GM23338 (cell line): ENCODE measurements around the gene AP2B1.

Experiments used
- CREB1 ChIP-seq: fragments of 250-450 bp; sonication (Bioruptor Pico); IDR thresholded peaks from 2 replicates; pipeline ENCODE4 v1.5.0; 2020; ENCODE audit warnings: low read depth, mild to moderate bottlenecking, moderate library complexity
- CTCF ChIP-seq, 2 experiments: fragments of 200-600 bp in 1 of 2; sonication (generic) in 1 of 2; conservative IDR thresholded peaks; 2 replicates each; pipeline versions ENCODE4 v1.5.1 to v1.6.1; 2016 to 2017; ENCODE audit warnings: antibody characterized with exemption in 2 of 2, low read depth in 2 of 2, mild to moderate bottlenecking in 2 of 2, moderate library complexity in 1 of 2
- ETS1 ChIP-seq: IDR thresholded peaks from 2 replicates; pipeline ENCODE4 v1.6.1; 2016; ENCODE audit warnings: antibody characterized with exemption
- EZH2 ChIP-seq: fragments of 200-600 bp; sonication (generic); IDR thresholded peaks from one replicate; pipeline ENCODE4 v1.8.0; 2017; ENCODE audit warnings: antibody characterized with exemption, mild to moderate bottlenecking, low read depth; ENCODE audit not compliant: unreplicated experiment
- EZH2phosphoT487 ChIP-seq: fragments of 200-600 bp; sonication (generic); IDR thresholded peaks from one replicate; pipeline ENCODE4 v1.8.1; 2018; ENCODE audit warnings: antibody characterized with exemption; ENCODE audit not compliant: unreplicated experiment
- JUNB ChIP-seq: IDR thresholded peaks from one replicate; pipeline ENCODE4 v1.6.1; 2016; ENCODE audit warnings: antibody characterized with exemption; ENCODE audit not compliant: unreplicated experiment
- NANOG ChIP-seq: IDR thresholded peaks from 2 replicates; pipeline ENCODE4 v1.6.1; 2016; ENCODE audit warnings: antibody characterized with exemption, borderline replicate concordance
- POLR2AphosphoS5 ChIP-seq: IDR thresholded peaks from 2 replicates; pipeline ENCODE4 v1.6.1; 2016; ENCODE audit warnings: antibody characterized with exemption, low read depth
- ZNF114 ChIP-seq: fragments of 250-450 bp; sonication (Bioruptor Pico); IDR thresholded peaks from 2 replicates; pipeline ENCODE4 v1.5.0; 2020; ENCODE audit warnings: mild to moderate bottlenecking, moderate library complexity
- ZNF331 ChIP-seq: fragments of 250-450 bp; sonication (Bioruptor Pico); IDR thresholded peaks from 2 replicates; pipeline ENCODE4 v1.5.0; 2020; ENCODE audit warnings: low read depth, mild to moderate bottlenecking, moderate library complexity
- TF ChIP-seq, protein P1 (sequence below): IDR thresholded peaks from one replicate; pipeline ENCODE4 v1.6.1; 2018; ENCODE audit warnings: antibody characterized with exemption; ENCODE audit not compliant: unreplicated experiment

- TF ChIP-seq CTCF (conservative IDR thresholded peaks at IDR 0.05; ENCODE audit: low read depth in 2 of 2) (no peak), POLR2AphosphoS5 (no peak), EZH2 (no peak), NANOG (no peak), ZNF114 (CRISPR knock-in tag) (no peak), ZNF331 (CRISPR knock-in tag) (no peak), EZH2phosphoT487 (no peak), CREB1 (CRISPR knock-in tag) (no peak), JUNB (no peak), ETS1 (no peak)
- TF ChIP-seq, protein P1, sequence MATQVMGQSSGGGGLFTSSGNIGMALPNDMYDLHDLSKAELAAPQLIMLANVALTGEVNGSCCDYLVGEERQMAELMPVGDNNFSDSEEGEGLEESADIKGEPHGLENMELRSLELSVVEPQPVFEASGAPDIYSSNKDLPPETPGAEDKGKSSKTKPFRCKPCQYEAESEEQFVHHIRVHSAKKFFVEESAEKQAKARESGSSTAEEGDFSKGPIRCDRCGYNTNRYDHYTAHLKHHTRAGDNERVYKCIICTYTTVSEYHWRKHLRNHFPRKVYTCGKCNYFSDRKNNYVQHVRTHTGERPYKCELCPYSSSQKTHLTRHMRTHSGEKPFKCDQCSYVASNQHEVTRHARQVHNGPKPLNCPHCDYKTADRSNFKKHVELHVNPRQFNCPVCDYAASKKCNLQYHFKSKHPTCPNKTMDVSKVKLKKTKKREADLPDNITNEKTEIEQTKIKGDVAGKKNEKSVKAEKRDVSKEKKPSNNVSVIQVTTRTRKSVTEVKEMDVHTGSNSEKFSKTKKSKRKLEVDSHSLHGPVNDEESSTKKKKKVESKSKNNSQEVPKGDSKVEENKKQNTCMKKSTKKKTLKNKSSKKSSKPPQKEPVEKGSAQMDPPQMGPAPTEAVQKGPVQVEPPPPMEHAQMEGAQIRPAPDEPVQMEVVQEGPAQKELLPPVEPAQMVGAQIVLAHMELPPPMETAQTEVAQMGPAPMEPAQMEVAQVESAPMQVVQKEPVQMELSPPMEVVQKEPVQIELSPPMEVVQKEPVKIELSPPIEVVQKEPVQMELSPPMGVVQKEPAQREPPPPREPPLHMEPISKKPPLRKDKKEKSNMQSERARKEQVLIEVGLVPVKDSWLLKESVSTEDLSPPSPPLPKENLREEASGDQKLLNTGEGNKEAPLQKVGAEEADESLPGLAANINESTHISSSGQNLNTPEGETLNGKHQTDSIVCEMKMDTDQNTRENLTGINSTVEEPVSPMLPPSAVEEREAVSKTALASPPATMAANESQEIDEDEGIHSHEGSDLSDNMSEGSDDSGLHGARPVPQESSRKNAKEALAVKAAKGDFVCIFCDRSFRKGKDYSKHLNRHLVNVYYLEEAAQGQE = no peak
Measured at GRCh38 chr17:35676441-35676840, 89.3 kb downstream of the AP2B1 start.
